ENCODE measurements around the gene BEND5. TPM values are rescaled to one million over a fixed set of nuclear protein-coding genes. Genes with fewer than 3 reads are reported as not detected.

Gene BEND5
- total RNA-seq, 1 experiment from 2014 or later, result not detected

GRCh38 chr1:48679859-48680258, 96.8 kb downstream of the BEND5 start:
- no peaks in the 10 kb centered on the region for H3K4me1 ChIP-seq (ENCODE audit: control insufficient read depth, insufficient read depth, low read length)
- H3K27ac ChIP-seq (ENCODE audit: low read length), result no peak overlapping the region
- DNase-seq (ENCODE audit: low read depth, low spot score) (no peak), ATAC-seq (no peak)
- in situ Hi-C loops (cut with HindIII; ENCODE audit: low pct_unique_long_range_greater_than_20kb, low sequenced_read_pairs) (no loop called here), intact Hi-C loops (cut with micrococcal nuclease; ENCODE audit: unreplicated experiment) (loop anchor here (5.0 kb wide), 2 partner anchors 142 to 1667 kb away; no protein-coding TSS in a partner anchor)
- no peaks in the 10 kb centered on the region for H3K36me3 ChIP-seq (ENCODE audit: control insufficient read depth, insufficient read depth, low read length)
- CTCF ChIA-PET, result no interaction called here
- H3K9me3 ChIP-seq (ENCODE audit: control insufficient read depth, insufficient read depth, low read depth, low read length), result no peaks in the 10 kb centered on the region
- no TSS peak for BruUV-seq (replicated peaks)
- no peak overlapping the region for H3K4me3 ChIP-seq (ENCODE audit: low read depth in 2 of 2, low read length in 2 of 2)
- no peak for TF ChIP-seq REST (IDR thresholded peaks at IDR 0.05; ENCODE audit: insufficient read depth in 1 of 2, low read depth in 2 of 2, low read length in 1 of 2)
- TF ChIP-seq POLR2AphosphoS5 (IDR thresholded peaks at IDR 0.05; ENCODE audit: low read depth, low read length), result no peak
- no peak for TF ChIP-seq TCF7L2 (IDR thresholded peaks at IDR 0.05; ENCODE audit: low read depth, low read length)
- no peak for TF ChIP-seq SIN3A (IDR thresholded peaks at IDR 0.05; ENCODE audit: borderline replicate concordance, insufficient read depth, low read depth, low read length)
- peaks cover under 1% of the 10 kb centered on the region; the same call in 1 of the 2 replicates for H3K27me3 ChIP-seq (ENCODE audit: control insufficient read depth, insufficient read depth, low read length)
- POLR2A ChIA-PET, result no interaction called here

GRCh38 chr1:48678710-48679505, 97.8 kb downstream of the BEND5 start:
- DNase-seq (ENCODE audit: low read depth, low spot score), result no peak
- Histone ChIP-seq H3K4me3 (ENCODE audit: low read depth in 2 of 2, low read length in 2 of 2) (no peak overlapping the region), H3K27me3 (ENCODE audit: control insufficient read depth, insufficient read depth, low read length) (no peaks in the 10 kb centered on the region; the same call in 1 of the 2 replicates), H3K9me3 (ENCODE audit: control insufficient read depth, insufficient read depth, low read depth, low read length) (no peaks in the 10 kb centered on the region), H3K4me1 (ENCODE audit: control insufficient read depth, insufficient read depth, low read length) (no peaks in the 10 kb centered on the region), H3K36me3 (ENCODE audit: control insufficient read depth, insufficient read depth, low read length) (no peaks in the 10 kb centered on the region), H3K27ac (ENCODE audit: low read length) (no peak overlapping the region)
- ChIA-PET POLR2A (interaction anchor here (0.6 kb wide), 1 partner anchor 1782 kb away, joined by 3 read pairs; no protein-coding TSS in a partner anchor), CTCF (interaction anchor here (1.0 to 2.8 kb wide), 2 partner anchors 139 to 1654 kb away, joined by 3 to 11 read pairs; no protein-coding TSS in a partner anchor)
- TF ChIP-seq REST (IDR thresholded peaks at IDR 0.05; ENCODE audit: insufficient read depth in 1 of 2, low read depth in 2 of 2, low read length in 1 of 2), result no peak
- no peak for TF ChIP-seq TCF7L2 (IDR thresholded peaks at IDR 0.05; ENCODE audit: low read depth, low read length)
- BruUV-seq (replicated peaks), result no TSS peak
- intact Hi-C loops (cut with micrococcal nuclease; ENCODE audit: unreplicated experiment), result loop anchor here (5.0 kb wide), 2 partner anchors 143 to 1668 kb away; no protein-coding TSS in a partner anchor
- no peak for ATAC-seq
- in situ Hi-C loops (cut with HindIII; ENCODE audit: low pct_unique_long_range_greater_than_20kb, low sequenced_read_pairs), result no loop called here
